Measurements from ENCODE around the gene ZRSR2.

DNA sequence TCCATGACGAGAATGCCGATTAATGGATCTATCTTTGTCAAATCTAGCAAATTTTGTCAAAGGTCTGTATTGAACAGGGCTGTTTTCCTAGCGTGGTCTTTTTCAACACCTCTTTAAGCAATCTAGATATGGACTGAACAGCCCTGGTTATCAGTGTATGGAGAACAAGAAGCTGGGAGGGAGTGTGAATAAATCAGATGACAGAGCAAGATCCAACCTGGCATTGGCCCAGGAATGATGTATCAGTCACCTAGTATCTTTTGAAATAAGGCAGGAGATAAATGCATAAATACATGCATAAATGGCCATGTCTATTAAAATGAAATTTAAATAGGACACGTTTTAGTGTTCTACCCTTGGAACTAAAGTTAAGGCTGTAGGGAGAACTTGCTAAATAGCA lies 80.0 kb downstream of the ZRSR2 start:
- TF ChIP-seq POLR2AphosphoS5 (IDR thresholded peaks at IDR 0.05; ENCODE audit: low read depth, low read length) (no peak), SIN3A (IDR thresholded peaks at IDR 0.05; ENCODE audit: borderline replicate concordance, insufficient read depth, low read length) (no peak)
- TF ChIP-seq, protein P1, sequence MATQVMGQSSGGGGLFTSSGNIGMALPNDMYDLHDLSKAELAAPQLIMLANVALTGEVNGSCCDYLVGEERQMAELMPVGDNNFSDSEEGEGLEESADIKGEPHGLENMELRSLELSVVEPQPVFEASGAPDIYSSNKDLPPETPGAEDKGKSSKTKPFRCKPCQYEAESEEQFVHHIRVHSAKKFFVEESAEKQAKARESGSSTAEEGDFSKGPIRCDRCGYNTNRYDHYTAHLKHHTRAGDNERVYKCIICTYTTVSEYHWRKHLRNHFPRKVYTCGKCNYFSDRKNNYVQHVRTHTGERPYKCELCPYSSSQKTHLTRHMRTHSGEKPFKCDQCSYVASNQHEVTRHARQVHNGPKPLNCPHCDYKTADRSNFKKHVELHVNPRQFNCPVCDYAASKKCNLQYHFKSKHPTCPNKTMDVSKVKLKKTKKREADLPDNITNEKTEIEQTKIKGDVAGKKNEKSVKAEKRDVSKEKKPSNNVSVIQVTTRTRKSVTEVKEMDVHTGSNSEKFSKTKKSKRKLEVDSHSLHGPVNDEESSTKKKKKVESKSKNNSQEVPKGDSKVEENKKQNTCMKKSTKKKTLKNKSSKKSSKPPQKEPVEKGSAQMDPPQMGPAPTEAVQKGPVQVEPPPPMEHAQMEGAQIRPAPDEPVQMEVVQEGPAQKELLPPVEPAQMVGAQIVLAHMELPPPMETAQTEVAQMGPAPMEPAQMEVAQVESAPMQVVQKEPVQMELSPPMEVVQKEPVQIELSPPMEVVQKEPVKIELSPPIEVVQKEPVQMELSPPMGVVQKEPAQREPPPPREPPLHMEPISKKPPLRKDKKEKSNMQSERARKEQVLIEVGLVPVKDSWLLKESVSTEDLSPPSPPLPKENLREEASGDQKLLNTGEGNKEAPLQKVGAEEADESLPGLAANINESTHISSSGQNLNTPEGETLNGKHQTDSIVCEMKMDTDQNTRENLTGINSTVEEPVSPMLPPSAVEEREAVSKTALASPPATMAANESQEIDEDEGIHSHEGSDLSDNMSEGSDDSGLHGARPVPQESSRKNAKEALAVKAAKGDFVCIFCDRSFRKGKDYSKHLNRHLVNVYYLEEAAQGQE (IDR thresholded peaks at IDR 0.05; ENCODE audit: insufficient read depth in 1 of 2, low read depth in 2 of 2, low read length in 2 of 2) = no peak

Data from PFSK-1 (cell line).